WERI-Rb-1 (cell line): ENCODE results near the gene NOL9.

Experiments used
- DNase-seq: peaks from one replicate; pipeline ENCODE4 v3.0.0-alpha.2; 2020
- H3K27ac ChIP-seq: fragments of 250-450 bp; sonication (Bioruptor Pico); 2 replicates; pipeline ENCODE4 v1.5.1; 2020; ENCODE audit warnings: mild to moderate bottlenecking, moderate library complexity
- H3K27me3 ChIP-seq: fragments of 250-450 bp; sonication (Bioruptor Pico); 2 replicates; pipeline ENCODE4 v1.5.1; 2021; ENCODE audit warnings: mild to moderate bottlenecking, low read depth, moderate library complexity; ENCODE audit not compliant: insufficient read depth, severe bottlenecking
- H3K36me3 ChIP-seq: fragments of 250-450 bp; sonication (Bioruptor Pico); 2 replicates; pipeline ENCODE4 v1.5.1; 2020; ENCODE audit warnings: mild to moderate bottlenecking, moderate library complexity
- H3K4me3 ChIP-seq: 2 replicates; pipeline ENCODE4 v1.5.1; 2011; ENCODE audit warnings: low read depth, mild to moderate bottlenecking, control low read depth, low read length
- H3K9me3 ChIP-seq: fragments of 250-450 bp; sonication (Bioruptor Pico); 2 replicates; pipeline ENCODE4 v1.5.1; 2021; ENCODE audit warnings: mild to moderate bottlenecking, moderate library complexity; ENCODE audit not compliant: severe bottlenecking
- CTCF ChIP-seq: IDR thresholded peaks from 2 replicates; pipeline ENCODE4 v1.5.1; 2011; ENCODE audit warnings: low read depth, mild to moderate bottlenecking, control low read depth, inconsistent platforms, low read length

Gene NOL9

GRCh38 chr1:6519491-6519934 is 34.8 kb downstream of the NOL9 start:
- H3K27me3 ChIP-seq, result no peaks in the 10 kb centered on the region
- peak overlapping the region; percentile 71 for H3K27ac ChIP-seq
- peaks cover 19% of the 10 kb centered on the region for H3K36me3 ChIP-seq
- DNase-seq, result no peak
- TF ChIP-seq CTCF, result no peak
- H3K9me3 ChIP-seq, result no peaks in the 10 kb centered on the region
- H3K4me3 ChIP-seq, result no peak overlapping the region

- H3K27ac ChIP-seq, result no peak overlapping the region
- DNase-seq, result no peak
- no peaks in the 10 kb centered on the region for H3K9me3 ChIP-seq
- H3K4me3 ChIP-seq, result no peak overlapping the region
- no peak for TF ChIP-seq CTCF
- no peaks in the 10 kb centered on the region for H3K27me3 ChIP-seq
- peaks cover 10% of the 10 kb centered on the region for H3K36me3 ChIP-seq
Measured at GRCh38 chr1:6517435-6517851, 36.9 kb downstream of the NOL9 start.

GRCh38 chr1:6515771-6516170 is 38.5 kb downstream of the NOL9 start:
- no peak for DNase-seq
- Histone ChIP-seq H3K27ac (no peak overlapping the region), H3K9me3 (no peaks in the 10 kb centered on the region)

GRCh38 chr1:6513320-6513801 is 41.0 kb downstream of the NOL9 start:
- H3K27me3 ChIP-seq, result no peaks in the 10 kb centered on the region
- H3K27ac ChIP-seq, result peak overlapping the region; percentile 76
- peak; percentile 46; the same call in 1 of the 2 replicates for TF ChIP-seq CTCF
- no peak overlapping the region for H3K4me3 ChIP-seq
- no peaks in the 10 kb centered on the region for H3K9me3 ChIP-seq
- DNase-seq, result peak; percentile 75
- no peaks in the 10 kb centered on the region for H3K36me3 ChIP-seq

More at GRCh38 chr1:6515771-6516170, 38.5 kb downstream of the NOL9 start:
- 0 out of 2 replicates have a peak, but pooled peaks cover under 1% of the 10 kb centered on the region for H3K36me3 ChIP-seq
- no peak for TF ChIP-seq CTCF
- no peaks in the 10 kb centered on the region for H3K27me3 ChIP-seq
- H3K4me3 ChIP-seq, result no peak overlapping the region

GRCh38 chr1:6512908-6513280 is 41.4 kb downstream of the NOL9 start:
- Histone ChIP-seq H3K27ac (peak overlapping the region; percentile 76), H3K4me3 (no peak overlapping the region), H3K27me3 (no peaks in the 10 kb centered on the region), H3K36me3 (no peaks in the 10 kb centered on the region), H3K9me3 (no peaks in the 10 kb centered on the region)
- DNase-seq, result peak; percentile 57
- no peak for TF ChIP-seq CTCF
